ENCODE data around the gene FOXO1. TPM values are rescaled to one million over a fixed set of nuclear protein-coding genes. Genes with fewer than 3 reads are reported as not detected.

The FOXO1 gene
- total and polyA plus RNA-seq, 2 of the 13 experiments (the other 11 are each of a cell fraction or from before 2014, with no cell fraction given) = 8.1 to 13.1 TPM

GRCh38 chr13:40564342-40565001, 102.0 kb downstream of the FOXO1 start (continued):
- TF ChIP-seq ZNF142 (CRISPR knock-in tag; IDR thresholded peaks at IDR 0.05) (no peak), AHR (CRISPR knock-in tag; IDR thresholded peaks at IDR 0.05) (no peak), SETDB1 (CRISPR knock-in tag; IDR thresholded peaks at IDR 0.05; ENCODE audit: borderline replicate concordance) (no peak), AGO1 (IDR thresholded peaks at IDR 0.05; ENCODE audit: low read depth, low read length, poor library complexity, severe bottlenecking) (no peak), FOXP1 (IDR thresholded peaks at IDR 0.05) (no peak), FOXP1 (CRISPR knock-in tag; IDR thresholded peaks at IDR 0.05) (0 out of 2 replicates have a peak, but pooled peaks have one; percentile 8), MLLT10 (CRISPR knock-in tag; IDR thresholded peaks at IDR 0.05) (no peak), NR3C1 (CRISPR knock-in tag; IDR thresholded peaks at IDR 0.05) (no peak), NFE2L1 (CRISPR knock-in tag; IDR thresholded peaks at IDR 0.05; ENCODE audit: borderline replicate concordance) (no peak), HNF4G (IDR thresholded peaks at IDR 0.05; ENCODE audit: borderline replicate concordance, low read depth, low read length) (no peak; the same call in 1 of the 2 replicates), HNF4G (CRISPR knock-in tag; IDR thresholded peaks at IDR 0.05; ENCODE audit: borderline replicate concordance, low read depth) (0 out of 2 replicates have a peak, but pooled peaks have one; percentile 59), NONO (IDR thresholded peaks at IDR 0.05) (no peak), NONO (CRISPR knock-in tag; conservative IDR thresholded peaks at IDR 0.05) (no peak), TBX2 (CRISPR knock-in tag; IDR thresholded peaks at IDR 0.05; ENCODE audit: borderline replicate concordance) (peak; percentile 61; the same call in 1 of the 2 replicates), ETV6 (CRISPR knock-in tag; conservative IDR thresholded peaks at IDR 0.05) (no peak), PAF1 (CRISPR knock-in tag; IDR thresholded peaks at IDR 0.05) (no peak), BCL3 (CRISPR knock-in tag; IDR thresholded peaks at IDR 0.05) (no peak), ZNF414 (CRISPR knock-in tag; IDR thresholded peaks at IDR 0.05) (peak; percentile 29; the same call in 1 of the 2 replicates), NR2C2 (CRISPR knock-in tag; IDR thresholded peaks at IDR 0.05; ENCODE audit: borderline replicate concordance) (peak; percentile 66), GATA4 (IDR thresholded peaks at IDR 0.05; ENCODE audit: borderline replicate concordance, low read depth) (no peak), ZNF331 (CRISPR knock-in tag; IDR thresholded peaks at IDR 0.05) (peak; percentile 58; the same call in 1 of the 2 replicates), HCFC1 (IDR thresholded peaks at IDR 0.05; ENCODE audit: low read depth, low read length) (no peak), ZBTB42 (CRISPR knock-in tag; IDR thresholded peaks at IDR 0.05) (no peak), ZNF644 (CRISPR knock-in tag; IDR thresholded peaks at IDR 0.05; ENCODE audit: low read depth) (no peak; the same call in 1 of the 2 replicates), RCOR2 (CRISPR knock-in tag; IDR thresholded peaks at IDR 0.05) (peak; percentile 72; the same call in 1 of the 2 replicates)
